ENCODE results near the gene CAV1. TPM values are rescaled to one million over a fixed set of nuclear protein-coding genes. Genes with fewer than 3 reads are reported as not detected.

Gene CAV1
- polyA plus RNA-seq, 5 donors, result 305 to 435 (median 431) TPM

DNA sequence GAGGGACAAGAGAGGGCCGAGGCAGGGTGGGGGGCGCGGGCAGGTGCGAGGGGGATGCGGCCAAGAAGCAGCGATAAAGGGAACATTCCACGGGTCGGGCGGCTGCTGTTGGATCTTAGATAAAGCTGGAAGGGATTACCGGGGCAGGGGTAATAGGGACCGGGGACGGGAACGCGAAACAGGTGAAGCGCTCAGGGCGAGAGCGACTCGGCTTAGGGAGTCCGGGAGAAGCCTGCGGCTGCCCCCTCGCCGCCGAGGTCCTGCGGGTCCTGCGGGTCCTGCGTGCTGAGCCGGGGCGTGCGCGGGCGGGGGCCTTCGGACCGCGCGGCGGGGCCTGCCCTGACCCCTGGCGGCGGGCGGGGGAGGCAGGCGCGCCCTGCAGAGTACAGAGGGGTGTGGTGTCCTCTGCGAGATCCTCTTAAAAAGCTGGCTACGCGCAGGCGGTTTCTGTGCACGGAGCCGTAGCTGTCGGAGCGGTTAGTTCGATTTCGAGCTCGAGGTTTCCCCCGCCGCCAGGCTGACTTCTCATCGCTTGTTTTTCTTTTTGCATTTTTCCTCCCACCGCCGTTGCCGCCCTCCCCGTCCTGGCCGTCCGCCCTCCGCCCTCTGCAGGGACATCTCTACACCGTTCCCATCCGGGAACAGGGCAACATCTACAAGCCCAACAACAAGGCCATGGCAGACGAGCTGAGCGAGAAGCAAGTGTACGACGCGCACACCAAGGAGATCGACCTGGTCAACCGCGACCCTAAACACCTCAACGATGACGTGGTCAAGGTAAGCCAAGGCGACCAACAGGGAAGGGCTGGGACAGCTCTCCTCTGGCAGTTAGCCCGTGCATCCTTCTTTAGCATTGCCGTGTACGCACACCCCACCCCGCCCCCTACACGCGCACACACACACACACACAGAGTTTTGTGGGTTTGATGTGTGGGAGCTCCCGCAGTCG, 1.4 kb downstream of the CAV1 start:
- peak; percentile 81 to 83 for DNase-seq

DNA sequence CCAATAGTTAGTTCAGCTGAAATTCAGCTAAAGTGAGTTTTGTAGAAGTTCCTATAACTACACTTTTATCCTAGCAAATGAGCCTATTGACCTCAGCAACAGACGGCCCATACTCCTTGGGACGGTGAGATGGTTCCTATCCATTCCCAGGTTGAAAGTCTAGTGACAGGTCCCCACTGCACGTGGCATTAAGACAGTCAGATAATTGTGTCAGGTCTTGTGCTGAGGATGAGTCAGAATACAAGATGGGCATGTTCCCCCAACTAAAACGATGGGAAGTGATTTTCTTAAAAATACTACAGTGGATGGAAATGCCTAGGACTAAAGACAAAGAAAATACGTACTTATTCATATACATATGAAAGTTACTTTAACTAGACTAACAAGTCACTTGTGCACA, 2.1 kb downstream of the CAV1 start:
- DNase-seq, result no peak

DNA sequence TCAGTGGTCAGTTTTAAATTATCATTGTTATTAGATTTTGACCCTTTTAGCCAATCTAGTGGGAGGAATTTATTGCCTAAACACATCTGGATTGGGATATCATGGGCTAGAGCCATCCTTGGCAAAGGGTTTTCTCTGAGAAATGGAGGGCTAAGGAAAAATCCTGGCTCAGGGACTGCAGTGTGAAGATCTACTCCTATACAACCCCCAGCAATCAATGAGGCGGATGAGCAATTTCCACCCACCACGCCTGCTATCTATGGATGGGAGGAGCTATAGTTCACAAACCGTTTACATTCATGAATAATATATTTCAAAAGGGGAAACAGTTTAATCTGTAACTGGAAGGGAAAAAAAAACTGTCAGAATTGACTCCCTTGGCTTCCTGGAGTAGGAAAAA, 2.7 kb downstream of the CAV1 start:
- DNase-seq, result no peak

DNA sequence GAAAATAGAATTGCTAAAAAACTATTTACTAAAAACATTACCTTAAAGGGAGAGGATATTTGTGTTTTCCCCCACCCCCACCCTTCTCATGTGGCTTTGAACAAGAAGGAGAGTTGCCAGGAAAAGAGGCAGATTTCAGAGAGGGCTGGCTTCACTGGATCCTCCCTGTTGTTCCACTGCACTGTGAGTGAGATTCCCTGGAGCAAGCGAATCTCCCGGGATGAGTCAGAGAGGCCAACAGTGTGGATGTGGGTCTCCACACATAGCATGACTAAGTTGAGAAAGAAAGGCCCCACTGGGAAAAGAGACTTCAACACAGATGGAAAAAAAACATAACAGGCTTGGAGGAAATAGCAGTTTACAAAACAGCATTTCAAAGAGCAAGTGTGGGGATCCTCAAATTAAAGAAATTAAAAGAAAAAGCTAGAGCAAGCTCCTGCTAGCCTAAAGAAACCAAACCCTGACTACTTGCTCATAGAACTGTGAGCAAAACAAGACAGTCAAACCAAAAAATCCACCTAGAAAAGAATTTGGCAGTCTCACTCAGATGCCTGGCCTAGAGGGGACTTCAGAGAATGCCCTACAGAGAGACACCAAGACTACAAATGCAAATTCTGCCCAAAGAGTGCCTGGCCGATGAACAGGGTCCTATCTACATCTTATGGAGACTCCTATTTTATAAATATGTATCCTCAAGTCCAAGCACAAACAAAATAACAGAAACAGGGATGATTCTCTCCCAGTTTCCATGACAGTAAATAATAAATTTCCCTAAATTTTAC, 3.4 kb downstream of the CAV1 start:
- no peak for DNase-seq

DNA sequence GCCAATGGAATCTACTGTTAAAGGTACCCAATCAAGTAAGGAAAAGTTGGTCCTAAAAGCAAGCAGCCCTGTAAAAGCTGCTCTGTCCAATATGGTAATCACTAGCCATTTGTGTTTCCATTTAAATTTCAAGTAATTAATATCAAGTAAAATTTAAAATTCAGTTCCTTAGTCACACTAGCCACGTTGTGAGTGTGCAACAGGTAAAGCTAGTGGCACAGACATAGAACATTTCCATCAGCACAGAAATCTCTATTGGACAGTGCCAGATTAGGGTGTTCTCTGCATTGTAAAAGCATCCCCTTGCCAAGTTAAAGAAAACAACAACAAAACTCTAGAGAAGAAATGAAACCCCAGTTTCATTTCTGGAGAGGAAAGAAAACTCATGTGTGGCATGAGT, 4.4 kb downstream of the CAV1 start:
- no peak for DNase-seq

DNA sequence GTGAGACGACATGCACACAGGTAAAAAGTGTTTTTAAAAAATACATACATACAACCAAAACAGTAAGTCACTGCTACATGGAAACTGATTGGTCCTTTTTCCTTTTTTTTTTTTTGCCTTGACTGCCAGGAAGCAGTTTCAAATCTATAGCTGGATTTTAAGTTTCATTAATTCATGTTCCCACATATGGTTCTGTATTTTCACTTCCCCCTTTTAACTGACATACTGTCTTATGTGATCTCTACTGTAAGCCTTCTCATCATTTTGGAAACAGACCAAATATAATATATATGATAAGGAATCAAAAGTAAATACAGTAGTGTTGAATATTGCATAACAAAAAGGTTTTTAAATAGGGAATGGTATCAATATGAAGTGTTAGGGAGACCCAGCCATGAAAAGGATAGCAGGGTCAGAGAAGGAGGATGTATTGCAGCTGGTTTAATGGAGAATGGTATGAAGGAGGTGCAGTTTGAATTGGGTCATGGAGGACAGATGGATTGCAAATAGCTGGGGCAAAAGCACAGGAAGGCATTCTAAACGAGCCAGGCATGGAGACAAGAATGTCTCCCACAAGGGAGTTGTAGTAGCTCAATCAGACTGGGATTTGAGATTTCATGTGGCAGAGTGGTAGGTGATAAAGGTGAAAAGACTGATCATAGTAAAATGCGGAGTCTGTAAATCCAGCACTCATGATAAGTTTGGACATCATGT, 5.4 kb downstream of the CAV1 start:
- no peak for DNase-seq

GRCh38 chr7:116532102-116532688, 7.4 kb downstream of the CAV1 start:
- no peak for DNase-seq

DNA sequence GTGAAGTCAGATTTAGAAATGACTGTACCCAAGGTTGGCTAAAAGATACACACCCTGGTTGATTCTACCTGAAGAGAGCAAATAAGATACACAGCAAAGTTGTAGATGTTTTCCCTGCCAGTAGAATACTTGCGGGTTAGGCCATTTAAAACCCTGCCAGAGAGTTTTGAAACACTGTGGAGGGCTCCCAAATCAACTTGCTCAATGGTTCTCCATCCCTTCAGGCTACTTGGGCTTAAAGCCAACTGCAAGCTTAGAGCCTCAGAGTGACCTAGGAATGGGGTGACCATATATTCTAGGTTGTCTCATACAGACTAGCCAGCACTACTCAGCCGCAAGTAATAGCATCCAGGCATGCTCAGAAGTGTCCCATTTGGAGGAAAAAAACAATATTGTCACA, 10.0 kb downstream of the CAV1 start:
- no peak for DNase-seq

DNA sequence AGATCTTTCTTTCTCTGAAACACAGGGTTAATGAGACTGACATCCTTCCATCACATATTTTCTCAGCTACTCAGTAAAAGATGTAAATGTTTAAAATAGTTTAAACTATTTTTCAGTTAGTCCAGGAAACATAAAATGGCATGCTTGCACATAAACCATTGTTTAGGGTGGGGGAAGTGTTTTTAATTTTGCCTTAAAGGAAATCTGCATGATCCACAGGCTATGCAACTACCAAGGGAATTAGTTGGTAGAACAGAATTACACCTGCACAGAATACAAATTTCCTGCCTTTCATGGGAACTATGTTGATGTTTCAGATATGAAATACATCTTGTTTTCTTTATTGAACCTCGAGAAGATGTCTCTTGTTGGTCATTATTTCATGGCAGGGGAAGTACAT, 10.6 kb downstream of the CAV1 start:
- DNase-seq, result no peak

DNA sequence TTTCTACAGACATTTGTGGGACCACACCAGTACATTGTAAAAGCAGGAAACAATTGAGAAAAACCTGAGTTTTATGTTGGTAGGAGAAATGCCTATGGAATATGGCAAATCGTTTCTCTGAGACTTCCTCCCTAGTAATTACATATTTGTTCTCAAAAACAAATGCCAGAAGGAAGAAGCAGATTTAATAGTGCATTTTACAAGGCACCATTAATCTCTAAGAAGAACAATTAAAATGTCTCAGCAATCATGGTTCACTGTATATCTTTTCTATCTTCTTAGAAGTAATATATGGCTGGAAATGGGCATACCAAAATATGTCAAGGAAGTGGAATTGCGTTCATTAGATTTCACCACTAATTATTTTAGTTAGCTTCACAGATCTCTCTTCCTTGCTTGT, 13.3 kb downstream of the CAV1 start:
- no peak for DNase-seq

GRCh38 chr7:116539879-116540278, 15.0 kb downstream of the CAV1 start:
- DNase-seq, result no peak

GRCh38 chr7:116540743-116541142, 15.9 kb downstream of the CAV1 start:
- no peak for DNase-seq

- no peak for DNase-seq
These were observed 17.1 kb downstream of the CAV1 start for GRCh38 chr7:116541951-116542350.

- DNase-seq, result no peak
These were observed 17.8 kb downstream of the CAV1 start for GRCh38 chr7:116542618-116543017.

GRCh38 chr7:116543664-116544063, 18.8 kb downstream of the CAV1 start:
- no peak for DNase-seq

DNA sequence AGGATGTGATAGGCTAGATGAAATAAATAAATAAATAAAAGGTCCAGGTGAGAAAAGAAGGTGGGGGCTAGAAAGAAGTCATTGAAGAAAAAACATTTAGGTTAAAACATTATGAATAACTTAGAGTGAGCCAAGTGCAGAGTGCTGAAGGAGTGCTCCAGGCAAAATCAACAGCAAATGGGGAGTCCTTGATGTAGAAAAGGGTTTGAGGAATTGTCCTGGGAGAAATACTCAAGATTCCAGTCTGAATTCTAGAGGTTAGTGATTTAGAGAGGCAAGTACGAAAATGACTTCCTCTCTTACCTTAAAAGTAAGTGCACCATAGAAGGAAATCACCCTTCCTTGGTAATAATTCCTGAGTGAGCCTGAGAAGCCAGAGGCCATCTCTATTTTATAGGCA, 19.7 kb downstream of the CAV1 start:
- no peak for DNase-seq

DNA sequence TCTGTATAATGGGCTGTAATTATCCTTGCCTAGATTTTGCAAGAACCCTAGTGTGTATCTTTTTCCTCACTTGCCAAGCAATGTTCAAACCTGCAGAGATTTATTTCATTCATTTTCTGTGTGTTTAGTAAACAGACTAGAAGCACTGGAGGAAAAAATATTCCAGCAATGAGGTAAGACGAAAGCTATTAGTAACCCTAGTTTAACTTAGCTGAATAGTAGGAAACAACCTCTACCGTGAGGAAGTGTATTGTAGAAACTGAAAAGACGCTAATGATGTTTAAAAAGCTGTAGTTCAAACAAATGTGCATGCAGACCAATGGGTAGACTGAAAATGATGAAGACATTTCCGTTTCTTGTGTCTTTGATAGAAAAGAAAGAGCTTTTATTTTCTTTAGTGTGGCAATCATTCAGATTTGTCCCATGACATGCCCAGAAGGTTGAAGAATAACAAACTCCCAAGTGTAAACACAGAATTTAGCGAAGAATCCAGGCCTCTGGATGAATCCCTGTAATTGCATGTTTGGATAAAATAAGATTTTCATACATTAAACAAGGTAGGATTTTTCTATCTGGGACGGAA, 20.7 kb downstream of the CAV1 start:
- no peak for DNase-seq

GRCh38 chr7:116546054-116546453, 21.2 kb downstream of the CAV1 start:
- DNase-seq, result no peak

GRCh38 chr7:116546916-116547315, 22.1 kb downstream of the CAV1 start:
- DNase-seq, result no peak

- DNase-seq, result no peak
These were observed 22.5 kb downstream of the CAV1 start for GRCh38 chr7:116547347-116547746.

DNA sequence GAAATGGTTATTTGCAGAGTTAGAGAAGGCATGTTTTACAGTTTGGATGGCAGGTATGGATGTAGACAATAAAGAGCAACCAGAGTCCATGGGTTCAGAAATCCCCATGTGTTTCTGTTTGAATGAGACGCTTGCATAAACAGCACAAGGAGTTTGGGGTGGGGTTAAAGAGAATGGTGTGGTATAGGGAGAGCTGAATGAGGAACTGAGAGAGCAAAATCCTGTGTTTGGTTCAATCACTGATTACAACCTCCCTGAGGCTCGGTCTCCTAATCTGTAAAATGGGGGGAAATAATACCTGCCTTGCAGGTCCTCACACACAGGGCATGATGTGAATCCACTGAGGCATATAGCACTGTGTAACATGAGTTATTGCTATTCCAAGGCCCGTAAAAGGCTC, 23.7 kb downstream of the CAV1 start:
- DNase-seq, result no peak

GRCh38 chr7:116549370-116549769, 24.5 kb downstream of the CAV1 start:
- DNase-seq, result no peak
